Retinal pigment epithelial cell (primary cell): ENCODE measurements around the gene PGA3.

ENCODE experiments used
- DNase-seq: peaks from one replicate; pipeline ENCODE4 v3.0.0-alpha.2; 2010; ENCODE audit warnings: low read depth
- H3K4me3 ChIP-seq: 2 replicates; pipeline ENCODE4 v1.5.1; 2011; ENCODE audit warnings: mild to moderate bottlenecking, low read length, control low read depth, moderate library complexity
- CTCF ChIP-seq: conservative IDR thresholded peaks from 2 replicates; pipeline ENCODE4 v1.5.1; 2011; ENCODE audit warnings: low read depth, low read length, control low read depth, inconsistent platforms

Gene PGA3

DNA sequence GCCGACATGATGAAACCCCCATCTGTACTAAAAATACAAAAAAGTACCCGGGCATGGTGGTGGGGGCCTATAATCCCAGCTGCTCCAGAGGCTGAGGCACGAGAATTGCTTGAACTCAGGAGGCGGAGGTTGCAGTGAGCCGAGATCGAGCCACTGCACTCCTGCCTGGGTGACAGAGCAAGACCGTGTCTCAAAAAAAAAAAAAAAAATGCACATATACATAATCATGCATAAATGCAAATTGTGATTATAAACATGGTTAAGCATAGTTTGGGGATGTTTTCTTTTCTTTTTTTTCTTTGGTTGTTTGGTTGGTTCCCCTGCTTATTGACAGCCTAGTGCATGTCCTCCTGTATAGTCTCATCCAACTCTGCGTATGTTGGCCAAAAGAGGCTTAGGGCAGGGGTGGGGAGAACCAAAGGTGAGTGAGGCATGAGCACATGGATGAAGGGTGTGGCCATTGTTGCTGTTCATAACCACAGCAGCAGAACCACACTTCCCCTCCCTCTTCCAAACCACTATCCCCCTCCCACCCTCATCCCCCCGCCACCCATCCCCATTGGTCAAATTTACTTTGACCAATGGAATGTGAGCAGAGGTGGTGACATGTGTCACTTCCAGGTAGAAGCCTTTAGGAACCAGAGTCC, 35.1 kb upstream of the PGA3 start:
- no peak for TF ChIP-seq CTCF
- H3K4me3 ChIP-seq, result no peak overlapping the region
- DNase-seq, result no peak

DNA sequence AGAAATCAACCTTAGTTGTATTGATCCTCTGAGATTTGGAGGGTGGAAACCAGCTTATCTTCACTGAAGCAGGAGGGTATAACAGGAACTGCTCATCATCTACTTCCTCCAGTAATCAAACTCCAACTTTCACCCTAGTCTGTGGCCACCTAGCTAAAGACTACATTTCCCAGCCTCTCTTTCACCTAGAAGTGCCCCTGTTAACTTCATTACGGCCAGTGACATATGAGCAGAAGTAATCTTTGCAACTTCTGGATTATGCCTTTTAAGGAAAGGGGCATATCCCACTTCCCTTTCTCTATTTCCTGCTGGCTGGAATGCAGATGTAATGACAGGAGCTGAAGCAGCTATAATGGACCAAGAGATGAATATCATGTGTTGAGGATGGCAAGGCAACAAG, 34.5 kb upstream of the PGA3 start:
- no peak overlapping the region for H3K4me3 ChIP-seq
- TF ChIP-seq CTCF, result no peak
- DNase-seq, result no peak

- DNase-seq, result no peak
- H3K4me3 ChIP-seq, result no peak overlapping the region
- TF ChIP-seq CTCF, result no peak
Observed at GRCh38 chr11:61170566-61170965, 32.7 kb upstream of the PGA3 start.

- H3K4me3 ChIP-seq, result no peak overlapping the region
- DNase-seq, result no peak
- no peak for TF ChIP-seq CTCF
Observed at GRCh38 chr11:61171907-61172306, 31.4 kb upstream of the PGA3 start.

DNA sequence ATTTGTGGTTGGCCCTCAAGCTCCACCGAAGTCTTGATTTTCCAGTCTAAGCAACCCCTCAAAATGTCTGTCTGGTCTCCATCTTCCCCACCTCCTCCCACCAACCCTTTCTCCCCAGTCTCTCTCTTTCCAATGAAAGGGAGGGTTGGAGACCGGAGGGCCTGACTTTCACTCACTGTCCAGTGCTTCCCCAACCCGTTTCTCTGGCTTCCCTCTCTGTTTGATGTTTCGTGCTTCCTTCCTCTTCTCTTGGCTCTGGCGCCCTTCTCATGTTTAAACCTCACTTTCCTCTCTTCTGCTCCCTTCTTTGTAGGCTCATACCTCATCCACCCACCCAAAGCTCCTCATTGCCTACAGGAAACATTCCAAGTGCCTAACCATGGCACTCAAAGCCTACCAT, 31.0 kb upstream of the PGA3 start:
- DNase-seq, result no peak
- H3K4me3 ChIP-seq, result no peak overlapping the region
- no peak for TF ChIP-seq CTCF

GRCh38 chr11:61172888-61173287, 30.4 kb upstream of the PGA3 start:
- no peak for TF ChIP-seq CTCF
- no peak overlapping the region for H3K4me3 ChIP-seq
- no peak for DNase-seq

GRCh38 chr11:61173456-61173855, 29.9 kb upstream of the PGA3 start:
- no peak for DNase-seq
- TF ChIP-seq CTCF, result no peak
- no peak overlapping the region for H3K4me3 ChIP-seq
